ENCODE measurements around the gene DYNLRB2. TPM values are rescaled to one million over a fixed set of nuclear protein-coding genes. Genes with fewer than 3 reads are reported as not detected.

Gene DYNLRB2
- total RNA-seq, 6 experiments from 2014 or later = 0.47 to 0.64 TPM; not detected in 4

DNA sequence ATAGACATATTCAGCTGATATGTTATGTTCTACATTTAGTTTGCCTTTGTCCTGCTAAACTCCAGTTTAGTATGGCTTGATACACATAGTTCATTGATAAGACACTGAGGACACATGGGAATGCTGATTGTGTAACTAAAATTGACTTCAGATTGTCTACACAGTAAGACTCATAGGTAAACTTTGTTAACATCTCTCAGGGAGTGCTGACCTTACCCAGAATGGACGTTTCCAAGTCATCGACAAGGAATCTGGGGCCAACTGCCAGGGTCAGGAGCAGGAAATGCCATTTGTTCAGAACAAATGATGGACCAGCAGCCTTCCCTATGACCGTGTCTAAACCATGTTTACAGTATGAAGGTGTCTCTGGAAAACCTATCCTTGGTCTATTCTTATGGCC is 58.7 kb downstream of the DYNLRB2 start:
- DNase-seq = no peak
- H3K27ac ChIP-seq = no peak overlapping the region
- TF ChIP-seq POLR2A (IDR thresholded peaks at IDR 0.05) = no peak
- TF ChIP-seq, protein P1, sequence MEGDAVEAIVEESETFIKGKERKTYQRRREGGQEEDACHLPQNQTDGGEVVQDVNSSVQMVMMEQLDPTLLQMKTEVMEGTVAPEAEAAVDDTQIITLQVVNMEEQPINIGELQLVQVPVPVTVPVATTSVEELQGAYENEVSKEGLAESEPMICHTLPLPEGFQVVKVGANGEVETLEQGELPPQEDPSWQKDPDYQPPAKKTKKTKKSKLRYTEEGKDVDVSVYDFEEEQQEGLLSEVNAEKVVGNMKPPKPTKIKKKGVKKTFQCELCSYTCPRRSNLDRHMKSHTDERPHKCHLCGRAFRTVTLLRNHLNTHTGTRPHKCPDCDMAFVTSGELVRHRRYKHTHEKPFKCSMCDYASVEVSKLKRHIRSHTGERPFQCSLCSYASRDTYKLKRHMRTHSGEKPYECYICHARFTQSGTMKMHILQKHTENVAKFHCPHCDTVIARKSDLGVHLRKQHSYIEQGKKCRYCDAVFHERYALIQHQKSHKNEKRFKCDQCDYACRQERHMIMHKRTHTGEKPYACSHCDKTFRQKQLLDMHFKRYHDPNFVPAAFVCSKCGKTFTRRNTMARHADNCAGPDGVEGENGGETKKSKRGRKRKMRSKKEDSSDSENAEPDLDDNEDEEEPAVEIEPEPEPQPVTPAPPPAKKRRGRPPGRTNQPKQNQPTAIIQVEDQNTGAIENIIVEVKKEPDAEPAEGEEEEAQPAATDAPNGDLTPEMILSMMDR (IDR thresholded peaks at IDR 0.05) = no peak
- H3K9me3 ChIP-seq = no peaks in the 10 kb centered on the region
- no peaks in the 10 kb centered on the region for H3K36me3 ChIP-seq
- peak in 2 of 4 donors; percentile 58 to 60 for ATAC-seq
- no peaks in the 10 kb centered on the region for H3K27me3 ChIP-seq
- 19% methylated on average over 3 of the region's 3 CpGs for WGBS (ENCODE audit: insufficient coverage, low coverage, low lambda C conversion rate, missing lambda C conversion rate)
- H3K4me3 ChIP-seq = no peak overlapping the region
- H3K4me1 ChIP-seq = no peaks in the 10 kb centered on the region
- intact Hi-C loops (cut with DNase I) = no loop called here
